EH (cell line): ENCODE data around the gene PFKFB3.
"Not testable (repeated sequence)": the region's sequence is repeated elsewhere in the genome, so short reads cannot be mapped to it uniquely, and the experiment has no call there.

Experiments used
- DNase-seq: peaks from one replicate; pipeline ENCODE4 v3.0.0-alpha.2; 2015; ENCODE audit warnings: low read depth

PFKFB3 gene

DNA sequence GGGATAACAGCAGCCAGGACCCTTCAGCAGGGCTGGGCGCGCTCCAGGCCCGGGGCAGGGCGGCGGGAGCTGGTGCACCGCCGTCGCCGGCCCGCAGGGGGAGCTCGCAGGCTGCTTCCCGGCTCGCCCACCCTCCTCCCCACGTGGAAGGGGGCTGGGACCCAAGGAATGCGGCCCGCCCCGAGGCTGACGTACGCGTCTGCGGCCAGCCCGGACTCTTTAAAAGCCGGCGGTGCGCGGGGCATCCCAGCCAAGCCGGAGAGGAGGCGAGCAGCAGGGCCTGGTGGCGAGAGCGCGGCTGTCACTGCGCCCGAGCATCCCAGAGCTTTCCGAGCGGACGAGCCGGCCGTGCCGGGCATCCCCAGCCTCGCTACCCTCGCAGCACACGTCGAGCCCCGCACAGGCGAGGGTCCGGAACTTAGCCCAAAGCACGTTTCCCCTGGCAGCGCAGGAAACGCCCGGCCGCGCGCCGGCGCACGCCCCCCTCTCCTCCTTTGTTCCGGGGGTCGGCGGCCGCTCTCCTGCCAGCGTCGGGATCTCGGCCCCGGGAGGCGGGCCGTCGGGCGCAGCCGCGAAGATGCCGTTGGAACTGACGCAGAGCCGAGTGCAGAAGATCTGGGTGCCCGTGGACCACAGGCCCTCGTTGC lies at the start of gene PFKFB3:
Gene PFKFB3, plus strand, starts transcription at position 249 of the 647 bp plus-strand sequence. Its CDS starts 329 bp downstream, at position 578.
- peak; percentile 94 for DNase-seq

- no peak for DNase-seq
These were observed 48.9 kb upstream of the PFKFB3 start for GRCh38 chr10:6153845-6154244.

GRCh38 chr10:6154566-6154965 lies 48.2 kb upstream of the PFKFB3 start:
- DNase-seq: no peak

DNA sequence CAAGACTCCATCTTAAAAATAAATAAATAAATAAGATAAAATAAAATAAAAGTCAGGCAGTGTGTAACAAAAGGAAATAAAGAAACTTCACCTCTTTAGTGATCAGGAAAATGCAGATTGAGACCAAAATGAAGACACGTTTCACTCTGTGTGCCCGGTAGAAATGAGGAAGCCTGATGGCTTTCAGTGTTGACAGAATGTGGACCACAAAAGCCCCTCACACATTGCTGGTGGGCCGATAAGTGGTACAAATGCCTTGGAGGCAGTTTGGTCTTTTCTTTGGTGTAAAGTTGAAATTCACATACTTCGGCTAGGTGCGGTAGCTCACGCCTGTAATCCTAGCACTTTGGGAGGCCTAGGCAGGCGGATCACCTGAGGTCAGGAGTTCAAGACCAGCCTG lies 44.5 kb upstream of the PFKFB3 start:
- DNase-seq: no peak

- no peak for DNase-seq
These were observed 40.8 kb upstream of the PFKFB3 start for GRCh38 chr10:6161921-6162320.

- peak; percentile 31 for DNase-seq
These were observed 40.0 kb upstream of the PFKFB3 start for GRCh38 chr10:6162589-6163356.

DNA sequence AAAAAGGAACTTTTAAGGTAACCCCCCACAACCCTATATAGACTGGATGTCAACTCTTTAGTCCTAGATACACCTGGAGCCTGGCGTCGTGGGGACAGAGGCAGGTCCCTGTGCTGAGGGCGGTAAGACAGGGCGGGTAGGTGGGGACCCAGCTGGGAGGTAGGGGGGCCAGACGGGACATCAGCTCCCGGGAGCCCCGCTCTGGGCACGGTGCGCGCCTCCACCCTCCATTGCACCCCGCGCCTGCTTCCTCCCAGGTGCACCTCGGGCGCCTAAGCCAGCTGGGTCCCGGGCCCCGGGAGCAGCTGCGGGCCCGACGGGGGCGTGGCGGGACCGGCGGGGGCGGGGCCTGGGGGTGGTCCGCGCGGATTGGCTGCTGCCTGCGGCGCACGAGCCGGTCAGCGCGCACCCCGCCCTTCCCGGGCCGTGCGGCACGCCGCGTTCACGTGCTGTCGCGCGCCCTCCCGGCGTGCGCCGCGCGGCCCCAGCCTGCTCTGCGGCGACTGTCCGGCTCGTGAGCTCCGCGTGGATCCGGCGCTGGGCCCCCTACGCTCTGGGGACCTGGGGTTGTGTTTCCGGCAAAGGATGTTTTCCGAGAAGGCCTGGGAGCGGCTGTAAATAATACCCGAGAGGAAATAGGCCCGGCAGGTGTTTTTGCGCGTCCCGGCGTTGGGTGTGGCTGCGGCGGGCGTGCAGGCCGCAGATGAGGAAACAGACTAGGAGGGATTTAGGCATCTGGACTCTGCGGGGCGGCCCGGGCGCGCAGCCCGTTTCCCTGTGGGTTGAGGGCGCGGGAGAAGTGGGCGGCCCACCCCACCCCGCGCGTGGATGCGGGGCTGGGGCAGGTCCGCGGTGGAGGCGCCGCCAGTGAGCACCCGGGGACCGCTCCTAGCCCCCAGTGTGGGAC lies 39.1 kb upstream of the PFKFB3 start:
- DNase-seq: peak; percentile 84

- DNase-seq: no peak
These were observed 38.2 kb upstream of the PFKFB3 start for GRCh38 chr10:6164271-6165095.

DNA sequence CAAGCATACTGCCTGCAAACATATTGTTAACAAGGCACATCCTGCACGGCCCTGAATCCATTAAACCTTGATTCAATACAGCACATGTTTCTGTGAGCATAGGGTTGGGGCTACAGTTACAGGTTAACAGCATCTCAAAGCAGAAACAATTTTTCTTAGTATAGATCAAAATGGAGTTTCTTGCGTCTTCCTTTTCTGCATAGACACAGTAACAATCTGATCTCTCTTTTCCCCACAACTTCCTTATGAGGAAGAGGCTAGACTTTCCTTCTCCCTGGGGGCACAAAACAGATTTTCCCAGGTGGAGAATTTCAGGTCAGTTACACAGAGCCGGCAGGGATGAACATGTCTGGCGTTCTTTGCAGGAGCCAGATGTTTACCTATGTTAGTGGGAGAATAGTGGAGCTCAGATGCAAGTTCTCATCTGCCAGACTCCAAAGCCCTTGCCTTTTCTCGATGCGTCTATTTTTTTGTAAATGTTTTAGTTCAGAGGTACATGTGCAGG lies 37.5 kb upstream of the PFKFB3 start:
- no peak for DNase-seq

DNA sequence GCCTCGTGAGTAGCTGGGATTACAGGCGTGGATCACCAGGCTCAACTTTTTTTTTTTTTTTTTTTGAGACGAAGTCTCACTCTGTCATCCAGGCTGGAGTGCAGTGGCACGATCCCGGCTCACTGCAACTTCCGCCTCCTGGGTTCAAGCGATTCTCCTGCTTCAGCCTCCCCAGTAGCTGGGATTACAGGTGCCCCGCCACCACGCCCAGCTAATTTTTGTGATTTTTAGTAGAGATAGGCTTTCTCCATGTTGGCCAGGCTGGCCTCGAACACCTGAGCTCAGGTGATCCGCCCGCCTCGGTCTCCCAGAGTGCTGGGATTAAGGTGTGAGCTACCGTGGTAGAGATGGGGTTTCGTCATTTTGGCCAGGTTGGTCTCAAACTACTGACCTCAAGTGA lies 36.8 kb upstream of the PFKFB3 start:
- DNase-seq: not testable (repeated sequence)

GRCh38 chr10:6167456-6167855 lies 35.3 kb upstream of the PFKFB3 start:
- no peak for DNase-seq

DNA sequence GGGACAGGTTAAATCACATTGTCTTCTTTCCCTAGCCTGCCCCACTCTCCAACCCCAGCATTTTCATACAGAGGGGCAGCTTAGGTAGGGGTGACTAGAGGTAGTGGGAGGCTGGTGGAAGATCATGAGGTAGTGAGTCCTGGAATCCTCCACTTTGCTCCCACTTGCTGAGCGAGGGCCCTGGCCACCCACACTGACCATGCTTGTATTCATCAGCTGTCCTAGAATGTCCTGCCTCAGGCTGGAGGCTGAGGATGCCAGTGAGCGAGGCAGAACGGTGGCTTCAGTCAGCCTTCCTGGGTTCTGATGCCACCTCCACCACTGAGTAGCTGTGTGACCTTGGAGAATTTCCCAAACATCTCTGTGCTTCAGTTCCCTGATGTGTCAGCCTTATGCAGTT lies 34.6 kb upstream of the PFKFB3 start:
- DNase-seq: no peak

DNA sequence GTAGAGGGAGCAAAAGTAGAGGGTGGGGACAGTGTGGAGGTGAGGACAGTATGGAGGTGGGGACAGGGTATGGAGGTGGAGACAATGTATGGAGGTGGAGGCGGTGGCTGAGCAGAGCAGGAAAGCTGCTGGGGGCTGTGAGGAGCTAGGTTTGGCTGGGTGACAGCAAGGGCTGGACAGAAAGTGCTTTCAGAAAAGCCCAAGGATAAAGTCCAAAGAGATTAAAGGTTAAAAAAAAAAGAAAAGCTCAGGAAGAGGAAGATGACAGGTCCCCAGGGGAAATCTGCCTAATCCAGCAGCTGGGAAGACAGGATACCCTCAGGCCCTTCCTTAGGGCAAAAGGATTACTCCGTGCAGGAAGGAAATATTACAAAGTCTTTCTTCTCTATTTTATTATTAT lies 32.1 kb upstream of the PFKFB3 start:
- DNase-seq: no peak

DNA sequence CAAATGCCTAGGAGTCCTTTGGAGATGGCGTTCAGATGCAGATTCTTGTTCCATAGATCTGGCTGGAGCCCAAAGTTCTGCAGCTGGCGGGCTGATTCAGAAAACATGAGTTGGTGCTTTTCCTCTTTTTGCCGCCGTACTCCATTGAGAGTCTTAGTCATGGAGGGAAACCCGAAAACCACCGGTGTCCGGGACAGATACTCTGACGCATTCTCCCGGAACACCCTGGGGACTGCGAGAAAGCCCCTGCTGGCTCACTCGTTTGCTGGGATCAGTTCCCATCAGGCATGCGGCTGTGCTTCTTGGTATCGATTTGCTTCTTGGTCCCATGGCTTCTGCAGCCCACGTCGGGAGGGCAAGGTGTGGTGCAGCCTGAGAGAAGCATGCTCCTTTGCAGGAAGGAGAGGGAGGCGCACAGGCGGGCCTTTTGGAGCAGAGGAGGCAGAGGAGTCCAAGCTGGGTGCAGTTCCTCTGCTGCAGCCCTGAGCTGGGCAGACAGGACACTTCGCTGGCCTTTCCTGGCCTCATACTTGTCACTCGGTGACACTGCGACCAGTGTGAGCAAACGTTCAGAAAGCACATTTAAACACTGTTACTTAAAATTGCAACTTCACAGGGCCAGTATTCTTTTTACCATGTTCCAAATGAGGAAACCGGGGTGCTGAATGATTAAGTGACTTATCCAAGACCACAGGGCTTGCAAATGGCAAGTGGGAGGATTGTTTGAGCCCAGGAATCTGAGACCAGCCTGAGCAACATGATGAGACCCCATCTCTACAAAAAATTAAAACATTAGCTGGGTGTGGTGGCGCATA lies 30.6 kb upstream of the PFKFB3 start:
- peak; percentile 81 for DNase-seq

GRCh38 chr10:6173203-6173602 lies 29.5 kb upstream of the PFKFB3 start:
- no peak for DNase-seq

- no peak for DNase-seq
These were observed 28.4 kb upstream of the PFKFB3 start for GRCh38 chr10:6174201-6174874.

- no peak for DNase-seq
These were observed 27.2 kb upstream of the PFKFB3 start for GRCh38 chr10:6175329-6176055.

- DNase-seq: peak; percentile 42
These were observed 26.0 kb upstream of the PFKFB3 start for GRCh38 chr10:6176691-6177231.

- no peak for DNase-seq
These were observed 24.9 kb upstream of the PFKFB3 start for GRCh38 chr10:6177880-6178281.
